BLaER1 treated with 17β-estradiol and CSF1 and Interleukin-3, amounts not matched to agents 10 nM and 100 nM (cell line): ENCODE measurements around the gene SH3GLB1.

Experiments
- H3K27ac ChIP-seq, 11 experiments: shearing (Covaris generic); formaldehyde crosslinking; 2 replicates each; pipeline ENCODE4 v1.8.1; 2022
- H3K27me3 ChIP-seq, 11 experiments: shearing (Covaris generic); formaldehyde crosslinking; 2 replicates each; pipeline ENCODE4 v1.8.1; 2022
- H3K36me3 ChIP-seq, 11 experiments: shearing (Covaris generic); formaldehyde crosslinking; 2 replicates each; pipeline ENCODE4 v1.8.1; 2022
- H3K4me1 ChIP-seq, 10 experiments: shearing (Covaris generic); formaldehyde crosslinking; 2 replicates each; pipeline ENCODE4 v1.8.1; 2022
- H3K4me2 ChIP-seq, 11 experiments: shearing (Covaris generic); formaldehyde crosslinking; 2 replicates each; pipeline ENCODE4 v1.8.1; 2022
- H3K4me3 ChIP-seq, 10 experiments: shearing (Covaris generic); formaldehyde crosslinking; 2 replicates each; pipeline ENCODE4 v1.8.1; 2022
- H3K9ac ChIP-seq, 11 experiments: shearing (Covaris generic); formaldehyde crosslinking; 2 replicates each; pipeline ENCODE4 v1.8.1; 2022
- H3K9me3 ChIP-seq, 11 experiments: shearing (Covaris generic); formaldehyde crosslinking; replicated peaks in 1 of 11; 2 replicates each; pipeline ENCODE4 v1.8.1; 2022
- H4K20me1 ChIP-seq, 11 experiments: shearing (Covaris generic); formaldehyde crosslinking; 2 replicates each; pipeline ENCODE4 v1.8.1; 2022
- Cebpa-rat ChIP-seq, 11 experiments: shearing (Covaris generic); IDR thresholded peaks; 2 replicates each; pipeline ENCODE4 v1.8.1; 2022

The SH3GLB1 gene

GRCh38 chr1:86774305-86775295 lies 70.2 kb downstream of the SH3GLB1 start:
- H3K9me3 ChIP-seq: peaks cover 0 to 60% (median 0%) of the 10 kb centered on the region in 11 experiments; a peak in 7 of 22 replicates
- peak overlapping the region; percentile 65 to 96 (median 78) for H3K4me2 ChIP-seq
- peaks cover 21 to 87% (median 68%) of the 10 kb centered on the region in 10 experiments for H3K4me1 ChIP-seq
- peak overlapping the region; percentile 77 to 91 (median 88) for H3K9ac ChIP-seq
- peak; percentile 20 to 82 (median 72); a peak in 18 of 22 replicates for TF ChIP-seq Cebpa-rat (IDR thresholded peaks at IDR 0.05)
- no peaks in the 10 kb centered on the region; a peak in 1 of 22 replicates for H3K36me3 ChIP-seq
- H3K27me3 ChIP-seq: no peaks in the 10 kb centered on the region
- H4K20me1 ChIP-seq: no peaks in the 10 kb centered on the region
- peak overlapping the region in 3 of 10 experiments; percentile 18 to 34 (median 24); a peak in 2 of 20 replicates for H3K4me3 ChIP-seq
- H3K27ac ChIP-seq: peak overlapping the region; percentile 94 to 99 (median 97)

- peak overlapping the region; percentile 52 to 80 (median 65); a peak in 21 of 22 replicates for H3K4me2 ChIP-seq
These were observed 71.0 kb downstream of the SH3GLB1 start for GRCh38 chr1:86775395-86775794.

GRCh38 chr1:86776108-86776507 lies 71.7 kb downstream of the SH3GLB1 start:
- H3K27me3 ChIP-seq: no peaks in the 10 kb centered on the region
- H3K4me1 ChIP-seq: peaks cover 21 to 92% (median 70%) of the 10 kb centered on the region in 10 experiments
- TF ChIP-seq Cebpa-rat (IDR thresholded peaks at IDR 0.05): no peak

More at GRCh38 chr1:86775395-86775794, 71.0 kb downstream of the SH3GLB1 start:
- H3K27ac ChIP-seq: peak overlapping the region; percentile 93 to 99 (median 97)
- no peak overlapping the region; a peak in 1 of 20 replicates for H3K4me3 ChIP-seq
- H3K36me3 ChIP-seq: no peaks in the 10 kb centered on the region; a peak in 1 of 22 replicates
- H3K9me3 ChIP-seq: peaks cover 0 to 55% (median 0%) of the 10 kb centered on the region in 11 experiments; a peak in 7 of 22 replicates
- H4K20me1 ChIP-seq: no peaks in the 10 kb centered on the region
- H3K4me1 ChIP-seq: peaks cover 21 to 90% (median 68%) of the 10 kb centered on the region in 10 experiments
- peak overlapping the region; percentile 74 to 88 (median 83); a peak in 21 of 22 replicates for H3K9ac ChIP-seq
- no peak for TF ChIP-seq Cebpa-rat (IDR thresholded peaks at IDR 0.05)
- no peaks in the 10 kb centered on the region for H3K27me3 ChIP-seq

GRCh38 chr1:86778569-86779239 lies 74.3 kb downstream of the SH3GLB1 start:
- peaks cover 17 to 63% (median 25%) of the 10 kb centered on the region in 11 experiments for H3K9me3 ChIP-seq
- H3K4me3 ChIP-seq: no peak overlapping the region
- peaks cover 15 to 92% (median 52%) of the 10 kb centered on the region in 10 experiments for H3K4me1 ChIP-seq
- TF ChIP-seq Cebpa-rat (IDR thresholded peaks at IDR 0.05): no peak
- H3K27me3 ChIP-seq: no peaks in the 10 kb centered on the region
- H3K27ac ChIP-seq: peak overlapping the region; percentile 93 to 99 (median 97); a peak in 20 of 22 replicates
- peak overlapping the region in 6 of 11 experiments; percentile 0 to 52 (median 18); a peak in 6 of 22 replicates for H3K9ac ChIP-seq
- H4K20me1 ChIP-seq: no peaks in the 10 kb centered on the region
- H3K4me2 ChIP-seq: peak overlapping the region in 10 of 11 experiments; percentile 5 to 78 (median 57); a peak in 19 of 22 replicates
- H3K36me3 ChIP-seq: no peaks in the 10 kb centered on the region; a peak in 1 of 22 replicates

More at GRCh38 chr1:86776108-86776507, 71.7 kb downstream of the SH3GLB1 start:
- Histone ChIP-seq H3K4me2 (peak overlapping the region in 8 of 11 experiments; percentile 56 to 80 (median 72); a peak in 17 of 22 replicates), H4K20me1 (no peaks in the 10 kb centered on the region), H3K4me3 (no peak overlapping the region), H3K9ac (peak overlapping the region in 6 of 11 experiments; percentile 76 to 88 (median 86); a peak in 7 of 22 replicates), H3K36me3 (no peaks in the 10 kb centered on the region; a peak in 1 of 22 replicates), H3K9me3 (peaks cover 0 to 55% (median 1%) of the 10 kb centered on the region in 11 experiments; a peak in 9 of 22 replicates), H3K27ac (peak overlapping the region; percentile 93 to 99 (median 97))

- Histone ChIP-seq H3K4me1 (peaks cover 9 to 95% (median 46%) of the 10 kb centered on the region in 10 experiments), H3K9ac (no peak overlapping the region), H3K27ac (peak overlapping the region; percentile 0 to 99 (median 97); a peak in 18 of 22 replicates), H3K9me3 (peaks cover 19 to 72% (median 33%) of the 10 kb centered on the region in 11 experiments), H4K20me1 (no peaks in the 10 kb centered on the region), H3K27me3 (no peaks in the 10 kb centered on the region), H3K36me3 (no peaks in the 10 kb centered on the region; a peak in 1 of 22 replicates), H3K4me2 (peak overlapping the region in 2 of 11 experiments; percentile 14 to 57; a peak in 3 of 22 replicates), H3K4me3 (no peak overlapping the region)
- no peak for TF ChIP-seq Cebpa-rat (IDR thresholded peaks at IDR 0.05)
These were observed 75.2 kb downstream of the SH3GLB1 start for GRCh38 chr1:86779308-86780191.

GRCh38 chr1:86782482-86782881 lies 78.1 kb downstream of the SH3GLB1 start:
- H3K9me3 ChIP-seq: peaks cover 37 to 83% (median 54%) of the 10 kb centered on the region in 11 experiments
- H3K4me2 ChIP-seq: peak overlapping the region in 3 of 11 experiments; percentile 6 to 67 (median 45); a peak in 4 of 22 replicates
- H3K9ac ChIP-seq: 0 out of 22 replicates have a peak overlapping the region, but pooled peaks of 1 of the 11 experiments have one; percentile 29
- no peaks in the 10 kb centered on the region for H3K27me3 ChIP-seq
- H3K4me3 ChIP-seq: no peak overlapping the region
- no peaks in the 10 kb centered on the region for H4K20me1 ChIP-seq
- H3K36me3 ChIP-seq: no peaks in the 10 kb centered on the region; a peak in 1 of 22 replicates
- H3K4me1 ChIP-seq: peaks cover 0 to 88% (median 26%) of the 10 kb centered on the region in 10 experiments; a peak in 19 of 20 replicates
- no peak for TF ChIP-seq Cebpa-rat (IDR thresholded peaks at IDR 0.05)
- peak overlapping the region in 9 of 11 experiments; percentile 1 to 99 (median 33); a peak in 13 of 22 replicates for H3K27ac ChIP-seq

- Histone ChIP-seq H3K4me2 (peak overlapping the region; percentile 52 to 91 (median 75); a peak in 21 of 22 replicates), H3K27me3 (no peaks in the 10 kb centered on the region)
- TF ChIP-seq Cebpa-rat (IDR thresholded peaks at IDR 0.05): no peak
These were observed 83.2 kb downstream of the SH3GLB1 start for GRCh38 chr1:86787621-86788020.

More at GRCh38 chr1:86787621-86788020, 83.2 kb downstream of the SH3GLB1 start:
- peak overlapping the region; percentile 72 to 90 (median 82); a peak in 20 of 22 replicates for H3K9ac ChIP-seq
- peaks cover 24 to 53% (median 44%) of the 10 kb centered on the region in 11 experiments for H3K9me3 ChIP-seq
- peaks cover 22 to 88% (median 38%) of the 10 kb centered on the region in 10 experiments for H3K4me1 ChIP-seq
- no peaks in the 10 kb centered on the region for H4K20me1 ChIP-seq
- no peaks in the 10 kb centered on the region for H3K36me3 ChIP-seq
- peak overlapping the region in 1 of 10 experiments; percentile 9; a peak in 1 of 20 replicates for H3K4me3 ChIP-seq
- H3K27ac ChIP-seq: peak overlapping the region; percentile 89 to 99 (median 94)
